NCI-H1694 (cell line): ENCODE measurements around the gene KANK4.
A peak's percentile ranks its signal among the peaks of the same experiment; 100 is the strongest.

ENCODE experiments used
- DNase-seq: peaks from one replicate; lab custom pipeline; 2025; lab: John Stamatoyannopoulos, UW

Gene KANK4

GRCh38 chr1:62304975-62305374 lies 14.3 kb downstream of the KANK4 start:
- no peak for DNase-seq

GRCh38 chr1:62304515-62304914 lies 14.7 kb downstream of the KANK4 start:
- DNase-seq, result no peak

GRCh38 chr1:62301726-62302390 lies 17.4 kb downstream of the KANK4 start:
- DNase-seq, result peak; percentile 22

GRCh38 chr1:62299426-62300200 lies 19.6 kb downstream of the KANK4 start:
- no peak for DNase-seq

- DNase-seq, result no peak
Observed at GRCh38 chr1:62295921-62296491, 23.2 kb downstream of the KANK4 start.

- DNase-seq, result peak; percentile 86
Observed at GRCh38 chr1:62294261-62294660, 25.0 kb downstream of the KANK4 start.

GRCh38 chr1:62288662-62289061 lies 30.6 kb downstream of the KANK4 start:
- DNase-seq, result no peak

- DNase-seq, result no peak
Observed at GRCh38 chr1:62288224-62288623, 31.0 kb downstream of the KANK4 start.

GRCh38 chr1:62286786-62287224 lies 32.4 kb downstream of the KANK4 start:
- DNase-seq, result no peak

- no peak for DNase-seq
Observed at GRCh38 chr1:62285984-62286785, 33.0 kb downstream of the KANK4 start.

- no peak for DNase-seq
Observed at GRCh38 chr1:62285440-62285839, 33.8 kb downstream of the KANK4 start.

- no peak for DNase-seq
Observed at GRCh38 chr1:62283986-62284385, 35.2 kb downstream of the KANK4 start.

- DNase-seq, result no peak
Observed at GRCh38 chr1:62282909-62283755, 36.1 kb downstream of the KANK4 start.

- no peak for DNase-seq
Observed at GRCh38 chr1:62281922-62282555, 37.2 kb downstream of the KANK4 start.

- no peak for DNase-seq
Observed at GRCh38 chr1:62280960-62281465, 38.2 kb downstream of the KANK4 start.

- no peak for DNase-seq
Observed at GRCh38 chr1:62280150-62280549, 39.1 kb downstream of the KANK4 start.

GRCh38 chr1:62276791-62277190 lies 42.4 kb downstream of the KANK4 start:
- DNase-seq, result no peak

- no peak for DNase-seq
Observed at GRCh38 chr1:62274496-62275485, 44.4 kb downstream of the KANK4 start.

GRCh38 chr1:62273953-62274352 lies 45.3 kb downstream of the KANK4 start:
- DNase-seq, result no peak
